ENCODE measurements around the gene SNRNP27. TPM values are rescaled to one million over a fixed set of nuclear protein-coding genes. Genes with fewer than 3 reads are reported as not detected.

Gene SNRNP27
- total RNA-seq, 1 donor from 2014 or later = 45.6 TPM

DNA sequence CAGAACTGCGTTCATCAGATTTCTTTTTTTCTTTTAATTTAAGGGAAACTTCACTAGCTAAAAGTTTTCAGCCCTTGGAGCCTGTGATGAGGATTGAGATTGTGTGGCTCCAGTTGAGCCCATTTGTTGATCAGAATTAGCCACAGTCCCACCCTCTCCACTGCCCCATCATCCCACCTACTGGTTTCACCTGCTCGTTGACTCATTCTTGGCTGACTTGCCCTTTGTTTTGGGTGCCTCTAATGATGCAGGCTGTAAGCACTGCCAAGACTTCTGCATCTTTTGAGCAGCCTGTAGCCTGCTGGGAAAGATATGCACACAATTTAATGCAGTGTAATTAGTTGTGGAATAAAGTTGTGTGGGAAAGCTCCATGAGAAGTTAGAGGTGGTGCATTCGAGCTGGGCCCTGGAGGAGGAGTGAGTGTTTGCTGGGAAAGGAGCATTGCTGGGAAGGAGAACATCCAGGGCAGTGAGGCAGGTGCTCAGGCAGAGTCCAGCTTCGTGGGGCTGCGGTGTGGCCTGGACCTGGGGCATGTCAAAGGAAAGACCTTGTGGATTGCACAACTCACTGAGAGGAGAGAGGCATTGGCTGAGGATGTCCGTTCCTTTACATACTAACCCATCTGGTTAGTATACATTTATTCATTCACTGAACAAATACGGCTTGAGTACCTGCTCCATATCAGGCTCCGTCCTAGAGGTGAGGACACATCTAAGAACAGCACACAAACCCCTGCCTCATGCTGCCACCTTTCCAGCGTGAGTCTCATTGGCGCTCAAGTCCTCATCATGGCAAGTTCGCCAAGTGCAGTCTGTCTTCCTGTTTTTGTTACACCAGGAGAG is 49.5 kb downstream of the SNRNP27 start:
- no peaks in the 10 kb centered on the region for H3K27me3 Mint-ChIP-seq (ENCODE audit: low read depth)
- H3K4me1 Mint-ChIP-seq = no peaks in the 10 kb centered on the region
- H3K36me3 Mint-ChIP-seq = peaks cover 20% of the 10 kb centered on the region
- H3K9me3 Mint-ChIP-seq = no peaks in the 10 kb centered on the region
- H3K27ac Mint-ChIP-seq = no peak overlapping the region
- no peak overlapping the region for H3K4me3 Mint-ChIP-seq
- TF ChIP-seq, protein P1, sequence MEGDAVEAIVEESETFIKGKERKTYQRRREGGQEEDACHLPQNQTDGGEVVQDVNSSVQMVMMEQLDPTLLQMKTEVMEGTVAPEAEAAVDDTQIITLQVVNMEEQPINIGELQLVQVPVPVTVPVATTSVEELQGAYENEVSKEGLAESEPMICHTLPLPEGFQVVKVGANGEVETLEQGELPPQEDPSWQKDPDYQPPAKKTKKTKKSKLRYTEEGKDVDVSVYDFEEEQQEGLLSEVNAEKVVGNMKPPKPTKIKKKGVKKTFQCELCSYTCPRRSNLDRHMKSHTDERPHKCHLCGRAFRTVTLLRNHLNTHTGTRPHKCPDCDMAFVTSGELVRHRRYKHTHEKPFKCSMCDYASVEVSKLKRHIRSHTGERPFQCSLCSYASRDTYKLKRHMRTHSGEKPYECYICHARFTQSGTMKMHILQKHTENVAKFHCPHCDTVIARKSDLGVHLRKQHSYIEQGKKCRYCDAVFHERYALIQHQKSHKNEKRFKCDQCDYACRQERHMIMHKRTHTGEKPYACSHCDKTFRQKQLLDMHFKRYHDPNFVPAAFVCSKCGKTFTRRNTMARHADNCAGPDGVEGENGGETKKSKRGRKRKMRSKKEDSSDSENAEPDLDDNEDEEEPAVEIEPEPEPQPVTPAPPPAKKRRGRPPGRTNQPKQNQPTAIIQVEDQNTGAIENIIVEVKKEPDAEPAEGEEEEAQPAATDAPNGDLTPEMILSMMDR (IDR thresholded peaks at IDR 0.05; ENCODE audit: unreplicated experiment) = no peak
- DNase-seq (ENCODE audit: low spot score in 2 of 2, unreplicated experiment in 2 of 2) = no peak

DNA sequence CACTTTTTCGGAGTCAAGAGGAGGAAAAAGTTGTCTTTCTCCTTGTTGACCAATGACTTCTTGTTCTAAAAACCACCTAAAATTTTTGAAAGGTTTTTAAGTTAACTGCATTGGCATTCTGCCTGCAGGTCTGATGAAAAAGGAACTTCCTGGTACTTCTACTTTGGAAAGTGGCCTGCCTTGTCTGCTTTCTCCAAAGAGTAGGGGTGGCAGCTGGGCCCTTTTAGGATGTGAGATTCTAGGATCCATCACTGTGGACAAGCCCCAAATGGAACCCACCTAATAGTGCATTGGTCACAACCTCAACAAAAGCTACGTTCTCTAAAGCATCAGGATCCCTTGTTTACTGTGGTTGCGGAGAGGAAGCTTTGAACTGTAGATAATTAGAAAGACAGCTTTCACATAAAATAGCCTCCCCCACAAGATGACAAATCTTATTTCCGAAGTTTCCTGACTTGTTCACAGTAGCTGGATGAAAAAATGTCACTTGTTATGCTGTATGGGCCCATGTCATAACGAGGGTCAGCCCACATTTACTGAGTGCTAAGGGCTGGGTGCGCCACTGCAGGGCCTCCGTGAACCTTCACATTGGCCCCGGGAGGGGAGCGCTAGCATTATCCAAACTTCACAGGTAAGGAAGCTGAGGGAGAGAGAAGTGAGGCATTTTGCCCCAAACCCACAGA is 50.2 kb downstream of the SNRNP27 start:
- Mint-ChIP-seq H3K36me3 (peaks cover 12% of the 10 kb centered on the region), H3K27ac (no peak overlapping the region), H3K4me1 (no peaks in the 10 kb centered on the region), H3K9me3 (no peaks in the 10 kb centered on the region), H3K4me3 (no peak overlapping the region), H3K27me3 (ENCODE audit: low read depth) (no peaks in the 10 kb centered on the region)
- TF ChIP-seq, protein P1 (IDR thresholded peaks at IDR 0.05; ENCODE audit: unreplicated experiment) = no peak
- no peak for DNase-seq (ENCODE audit: low spot score in 2 of 2, unreplicated experiment in 2 of 2)

DNA sequence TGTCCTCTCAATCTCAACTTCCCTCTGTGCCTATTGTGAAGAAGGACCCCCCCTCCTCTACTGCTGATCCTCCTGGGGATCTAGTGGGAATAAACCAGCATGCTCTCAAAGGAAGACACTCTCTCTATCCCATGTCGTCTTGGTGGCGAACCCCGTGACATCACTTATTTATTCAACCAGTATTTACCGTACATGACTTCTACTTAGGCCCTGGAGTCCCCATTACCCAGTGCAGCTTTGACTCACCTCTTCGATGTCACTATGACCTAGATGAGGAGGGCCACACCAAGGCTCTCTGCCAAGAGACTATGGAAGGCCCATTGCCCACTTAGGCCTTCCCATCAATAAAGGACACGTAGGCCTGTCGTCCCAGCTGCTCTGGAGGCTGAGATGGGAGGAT is 51.0 kb downstream of the SNRNP27 start:
- DNase-seq (ENCODE audit: low spot score in 2 of 2, unreplicated experiment in 2 of 2) = no peak
- H3K9me3 Mint-ChIP-seq = no peaks in the 10 kb centered on the region
- TF ChIP-seq, protein P1 (IDR thresholded peaks at IDR 0.05; ENCODE audit: unreplicated experiment) = no peak
- no peaks in the 10 kb centered on the region for H3K4me1 Mint-ChIP-seq
- H3K36me3 Mint-ChIP-seq = peaks cover 6% of the 10 kb centered on the region
- no peak overlapping the region for H3K27ac Mint-ChIP-seq
- H3K27me3 Mint-ChIP-seq (ENCODE audit: low read depth) = no peaks in the 10 kb centered on the region
- no peak overlapping the region for H3K4me3 Mint-ChIP-seq

DNA sequence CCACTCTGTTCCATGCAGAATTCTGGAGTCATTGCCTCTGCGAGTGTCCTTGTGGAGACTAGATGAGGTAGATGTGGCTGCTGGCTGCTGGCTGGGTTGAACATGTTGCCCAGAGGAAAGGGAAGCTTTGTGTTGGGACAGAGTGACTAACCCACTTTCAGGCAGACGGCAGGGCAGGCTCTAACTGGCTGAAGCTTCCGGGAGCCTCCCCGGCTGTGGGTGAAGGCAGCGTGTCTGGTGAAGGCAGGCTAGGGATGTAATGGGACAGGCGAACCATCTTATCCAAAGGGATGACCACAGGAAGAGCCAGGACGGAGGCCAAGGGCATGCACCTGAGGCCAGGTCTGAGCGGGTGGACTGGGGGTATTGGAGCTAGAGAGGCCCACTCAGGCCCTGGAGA is 51.7 kb downstream of the SNRNP27 start:
- no peak for DNase-seq (ENCODE audit: low spot score in 2 of 2, unreplicated experiment in 2 of 2)
- Mint-ChIP-seq H3K4me3 (no peak overlapping the region), H3K4me1 (no peaks in the 10 kb centered on the region), H3K27me3 (ENCODE audit: low read depth) (no peaks in the 10 kb centered on the region), H3K27ac (no peak overlapping the region), H3K36me3 (peaks cover 6% of the 10 kb centered on the region), H3K9me3 (no peaks in the 10 kb centered on the region)
- TF ChIP-seq, protein P1 (IDR thresholded peaks at IDR 0.05; ENCODE audit: unreplicated experiment) = no peak

DNA sequence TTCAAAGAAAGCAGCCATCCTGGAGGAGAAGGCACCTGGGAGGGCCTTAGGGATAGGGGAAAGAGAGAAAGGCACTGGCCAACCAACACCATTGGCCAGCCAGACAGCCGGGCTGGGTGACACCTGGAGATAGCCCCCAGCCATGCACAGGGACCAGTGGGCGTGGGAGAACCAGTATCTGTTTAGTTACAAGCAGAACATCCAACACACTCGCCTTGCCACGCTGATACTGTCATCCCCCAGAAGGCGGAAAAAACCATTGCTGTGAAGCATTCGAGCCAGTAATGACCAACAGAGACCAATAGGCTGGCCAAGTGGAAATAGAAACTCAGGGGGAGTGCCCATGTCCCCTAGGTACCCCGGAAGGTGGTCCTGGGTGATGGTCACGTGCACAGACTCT is 52.2 kb downstream of the SNRNP27 start:
- no peak overlapping the region for H3K4me3 Mint-ChIP-seq
- TF ChIP-seq, protein P1 (IDR thresholded peaks at IDR 0.05; ENCODE audit: unreplicated experiment) = no peak
- no peak overlapping the region for H3K27ac Mint-ChIP-seq
- no peaks in the 10 kb centered on the region for H3K27me3 Mint-ChIP-seq (ENCODE audit: low read depth)
- peaks cover 3% of the 10 kb centered on the region for H3K36me3 Mint-ChIP-seq
- no peaks in the 10 kb centered on the region for H3K9me3 Mint-ChIP-seq
- DNase-seq (ENCODE audit: low spot score in 2 of 2, unreplicated experiment in 2 of 2) = no peak
- H3K4me1 Mint-ChIP-seq = no peaks in the 10 kb centered on the region
